Tibial artery (tissue), 4 donors: ENCODE measurements around the gene C1QTNF6.
A peak's percentile ranks its signal among the peaks of the same experiment; 100 is the strongest.
"Not testable (repeated sequence)": the region's sequence is repeated elsewhere in the genome, so short reads cannot be mapped to it uniquely, and the experiment has no call there.

ENCODE experiments used
- DNase-seq, 2 donors: peaks; one replicate each; pipeline ENCODE4 v3.0.0-alpha.2; 2019
- H3K27ac ChIP-seq, 2 donors: fragments of 200-600 bp; sonication (generic) in 1 of 2; 1 replicate in 1 of 2; 2 replicates in 1 of 2; pipeline ENCODE4 v1.5.1; 2018 to 2019; ENCODE audit warnings: mild to moderate bottlenecking in 1 of 2
- H3K27me3 ChIP-seq, 2 donors: fragments of 200-600 bp; sonication (generic) in 1 of 2; one replicate each; pipeline versions ENCODE4 v1.5.1 to v1.6.0; 2016 to 2019
- H3K36me3 ChIP-seq, 3 donors: fragments of 200-600 bp; sonication (generic) in 2 of 3; one replicate each; pipeline ENCODE4 v1.5.1; 2016 to 2019; ENCODE audit warnings: mild to moderate bottlenecking in 2 of 3
- H3K4me1 ChIP-seq, 4 donors: fragments of 200-600 bp; sonication (generic) in 2 of 4; 1 replicate in 3 of 4; 2 replicates in 1 of 4; pipeline ENCODE4 v1.5.1; 2016 to 2019
- H3K4me3 ChIP-seq, 2 donors: fragments of 200-600 bp; sonication (generic) in 1 of 2; 1 replicate in 1 of 2; 2 replicates in 1 of 2; pipeline ENCODE4 v1.5.1; 2018 to 2019; ENCODE audit warnings: mild to moderate bottlenecking in 2 of 2
- H3K9me3 ChIP-seq, 3 donors: fragments of 200-600 bp; sonication (generic) in 1 of 3; one replicate each; pipeline ENCODE4 v1.5.1; 2016 to 2019
- CTCF ChIP-seq, 2 experiments: fragments of 200-600 bp in 1 of 2; fragments of 450-650 bp in 1 of 2; IDR thresholded peaks; one replicate each; pipeline ENCODE4 v1.5.1; 2017 to 2019; ENCODE audit warnings: antibody characterized with exemption in 2 of 2, mild to moderate bottlenecking in 1 of 2, moderate library complexity in 1 of 2
- intact Hi-C: fragments of 100-400 bp; cut with DNase I; formaldehyde crosslinking; loops from one replicate; pipeline ENCODE4 v1.15.0; 2023; ENCODE audit warnings: low total_unique reads

The C1QTNF6 gene

GRCh38 chr22:37172266-37173245 is 15.5 kb downstream of the C1QTNF6 start:
- Histone ChIP-seq H3K4me1 (peaks cover 0 to 22% (median 15%) of the 10 kb centered on the region in 4 donors), H3K27ac (no peak overlapping the region), H3K9me3 (no peaks in the 10 kb centered on the region), H3K36me3 (no peaks in the 10 kb centered on the region), H3K27me3 (peaks cover 0 to 59% of the 10 kb centered on the region in 2 donors), H3K4me3 (no peak overlapping the region)
- DNase-seq: peak in 1 of 2 donors; percentile 41
- no peak for TF ChIP-seq CTCF (IDR thresholded peaks at IDR 0.05)
- intact Hi-C loops: no loop called here

GRCh38 chr22:37171662-37172061 is 16.4 kb downstream of the C1QTNF6 start:
- Histone ChIP-seq H3K27ac (no peak overlapping the region), H3K27me3 (peaks cover 0 to 59% of the 10 kb centered on the region in 2 donors), H3K36me3 (no peaks in the 10 kb centered on the region), H3K4me1 (peaks cover 0 to 19% (median 14%) of the 10 kb centered on the region in 4 donors), H3K9me3 (no peaks in the 10 kb centered on the region), H3K4me3 (no peak overlapping the region)
- TF ChIP-seq CTCF (IDR thresholded peaks at IDR 0.05): no peak
- intact Hi-C loops: no loop called here
- DNase-seq: no peak

- peak; percentile 22 to 53 for DNase-seq
- H3K9me3 ChIP-seq, H3K27ac ChIP-seq: not testable (repeated sequence)
Observed at GRCh38 chr22:37170689-37171405, 17.2 kb downstream of the C1QTNF6 start.

GRCh38 chr22:37169947-37170688 is 17.9 kb downstream of the C1QTNF6 start:
- peaks cover 0 to 7% (median 4%) of the 10 kb centered on the region in 4 donors for H3K4me1 ChIP-seq
- DNase-seq: peak; percentile 19 to 57
- H3K27ac ChIP-seq: no peak overlapping the region

More at GRCh38 chr22:37170689-37171405, 17.2 kb downstream of the C1QTNF6 start:
- H3K27me3 ChIP-seq: peaks cover 0 to 59% of the 10 kb centered on the region in 2 donors
- H3K36me3 ChIP-seq, intact Hi-C loops, H3K4me3 ChIP-seq: not testable (repeated sequence)
- peaks cover 0 to 12% (median 7%) of the 10 kb centered on the region in 4 donors for H3K4me1 ChIP-seq

GRCh38 chr22:37169406-37169805 is 18.6 kb downstream of the C1QTNF6 start:
- Histone ChIP-seq H3K36me3 (no peaks in the 10 kb centered on the region), H3K4me3 (no peak overlapping the region), H3K27ac (no peak overlapping the region), H3K4me1 (peaks cover 0 to 7% (median 4%) of the 10 kb centered on the region in 4 donors), H3K27me3 (peaks cover 0 to 51% of the 10 kb centered on the region in 2 donors), H3K9me3 (no peaks in the 10 kb centered on the region)
- intact Hi-C loops: no loop called here
- DNase-seq: peak in 1 of 2 donors; percentile 49
- TF ChIP-seq CTCF (IDR thresholded peaks at IDR 0.05): no peak

More at GRCh38 chr22:37169947-37170688, 17.9 kb downstream of the C1QTNF6 start:
- Histone ChIP-seq H3K36me3 (no peaks in the 10 kb centered on the region), H3K9me3 (no peaks in the 10 kb centered on the region), H3K4me3 (no peak overlapping the region), H3K27me3 (peaks cover 0 to 56% of the 10 kb centered on the region in 2 donors)
- intact Hi-C loops: no loop called here
- no peak for TF ChIP-seq CTCF (IDR thresholded peaks at IDR 0.05)
